Endodermal cell (in vitro differentiated cells): ENCODE measurements around the gene COMMD8. TPM values are rescaled to one million over a fixed set of nuclear protein-coding genes. Genes with fewer than 3 reads are reported as not detected.

Experiments
- DNase-seq: peaks from one replicate; pipeline ENCODE4 v3.0.0-alpha.2; 2017
- H3K27ac ChIP-seq: 2 replicates; pipeline ENCODE4 v1.5.1; 2013; ENCODE audit warnings: mild to moderate bottlenecking, low read depth, low read length, moderate library complexity
- H3K27me3 ChIP-seq: 2 replicates; pipeline ENCODE4 v1.6.1; 2013; ENCODE audit warnings: mild to moderate bottlenecking, low read length, moderate library complexity; ENCODE audit not compliant: insufficient read depth, control insufficient read depth, poor library complexity, severe bottlenecking
- H3K36me3 ChIP-seq: 2 replicates; pipeline ENCODE4 v1.7.0; 2013; ENCODE audit warnings: mild to moderate bottlenecking, low read length, moderate library complexity; ENCODE audit not compliant: control insufficient read depth, insufficient read depth
- H3K4me1 ChIP-seq: one replicate; pipeline ENCODE4 v1.7.0; 2013; ENCODE audit warnings: low read length; ENCODE audit not compliant: control insufficient read depth, insufficient read depth
- H3K4me3 ChIP-seq: 2 replicates; pipeline ENCODE4 v1.5.1; 2013; ENCODE audit warnings: mild to moderate bottlenecking, low read length, moderate library complexity
- H3K9ac ChIP-seq: 2 replicates; pipeline ENCODE4 v1.6.1; 2013; ENCODE audit warnings: mild to moderate bottlenecking, low read length, moderate library complexity; ENCODE audit not compliant: poor library complexity, severe bottlenecking; ENCODE audit errors: extremely low read depth
- H3K9me3 ChIP-seq: 2 replicates; pipeline ENCODE4 v1.6.1; 2013; ENCODE audit warnings: mild to moderate bottlenecking, low read length, moderate library complexity; ENCODE audit not compliant: control insufficient read depth
- H3K27ac Mint-ChIP-seq: 2 replicates; pipeline ENCODE4 v1.8.0; 2020; ENCODE audit warnings: mixed read lengths
- H3K27me3 Mint-ChIP-seq: 2 replicates; pipeline ENCODE4 v1.8.0; 2021; ENCODE audit warnings: mild to moderate bottlenecking, mixed read lengths; ENCODE audit not compliant: insufficient read depth
- H3K36me3 Mint-ChIP-seq: 2 replicates; pipeline ENCODE4 v1.8.0; 2020; ENCODE audit warnings: low read depth, mixed read lengths
- H3K4me1 Mint-ChIP-seq: 2 replicates; pipeline ENCODE4 v1.8.0; 2020; ENCODE audit warnings: mixed read lengths
- H3K4me3 Mint-ChIP-seq: 2 replicates; pipeline ENCODE4 v1.8.0; 2020; ENCODE audit warnings: mild to moderate bottlenecking, moderate library complexity, mixed read lengths
- H3K9me3 Mint-ChIP-seq: 2 replicates; pipeline ENCODE4 v1.8.0; 2020; ENCODE audit warnings: mild to moderate bottlenecking, mixed read lengths
- CTCF ChIP-seq: fragments of 200-600 bp; sonication (generic); conservative IDR thresholded peaks from 2 replicates; pipeline ENCODE4 v1.5.0; 2021; ENCODE audit warnings: antibody characterized with exemption, mild to moderate bottlenecking
- WGBS, 2 experiments: methylation state at CpG; one replicate each; pipeline versions ENCODE4 v1.1.5 to v1.1.7; 2013; ENCODE audit warnings: missing lambda C conversion rate in 2 of 2, mixed read lengths in 1 of 2; ENCODE audit not compliant: insufficient coverage in 1 of 2, insufficient read length in 1 of 2; 5-methylcytosine and 5-hydroxymethylcytosine counted together
- total RNA-seq, 2 donors: library from RNA; stranded (reverse); fragmentation: NEBNext Ultra II Directional in 1 of 2; extraction: Animal tissue kit (Norgen Biotek cat#: 25700) in 1 of 2; gene quantifications; 2 replicates in 1 of 2; 3 replicates in 1 of 2; pipeline ENCODE4 v1.2.1, GENCODE V29; 2021

COMMD8 gene
- total RNA-seq, 2 donors from 2014 or later: 14.7 to 17.9 TPM

- no peak overlapping the region for H3K27ac ChIP-seq
- H3K4me3 ChIP-seq: no peak overlapping the region
- H3K36me3 ChIP-seq: no peaks in the 10 kb centered on the region
- Mint-ChIP-seq H3K36me3 (no peaks in the 10 kb centered on the region), H3K27me3 (no peaks in the 10 kb centered on the region), H3K27ac (no peak overlapping the region), H3K4me1 (peaks cover 15% of the 10 kb centered on the region), H3K9me3 (no peaks in the 10 kb centered on the region), H3K4me3 (no peak overlapping the region)
- no peaks in the 10 kb centered on the region for H3K9me3 ChIP-seq
- 88% methylated on average over 1 of the region's 1 CpG; no CpG with 5 or more reads in 1 of the 2 experiments for WGBS, 2 experiments
- H3K9ac ChIP-seq: no peak overlapping the region
- peaks cover 3% of the 10 kb centered on the region for H3K4me1 ChIP-seq
- DNase-seq: no peak
- no peaks in the 10 kb centered on the region for H3K27me3 ChIP-seq
- no peak for TF ChIP-seq CTCF
These were observed 53.2 kb downstream of the COMMD8 start for GRCh38 chr4:47410271-47410670.

GRCh38 chr4:47406408-47406807, 57.1 kb downstream of the COMMD8 start:
- Mint-ChIP-seq H3K27ac (no peak overlapping the region), H3K4me1 (no peaks in the 10 kb centered on the region), H3K27me3 (no peaks in the 10 kb centered on the region), H3K9me3 (no peaks in the 10 kb centered on the region), H3K4me3 (no peak overlapping the region), H3K36me3 (no peaks in the 10 kb centered on the region)
- H3K4me3 ChIP-seq: no peak overlapping the region
- no peak overlapping the region for H3K9ac ChIP-seq
- no peak for TF ChIP-seq CTCF
- WGBS, 2 experiments: 83% methylated on average over 2 of the region's 2 CpGs; no CpG with 5 or more reads in 1 of the 2 experiments
- DNase-seq: no peak
- no peak overlapping the region for H3K27ac ChIP-seq
- no peaks in the 10 kb centered on the region for H3K9me3 ChIP-seq
- no peaks in the 10 kb centered on the region for H3K27me3 ChIP-seq
- no peaks in the 10 kb centered on the region for H3K4me1 ChIP-seq
- no peaks in the 10 kb centered on the region for H3K36me3 ChIP-seq

Other genes starting within 250 kb of the COMMD8 start
- gene ATP10D, start 21.6 kb upstream of the COMMD8 start, total RNA-seq: 1 to 10 TPM in 1 of 2 donors, under 1 TPM in 1; 0.27 to 1.1 TPM